ENCODE measurements around the gene UBXN1.

DNA sequence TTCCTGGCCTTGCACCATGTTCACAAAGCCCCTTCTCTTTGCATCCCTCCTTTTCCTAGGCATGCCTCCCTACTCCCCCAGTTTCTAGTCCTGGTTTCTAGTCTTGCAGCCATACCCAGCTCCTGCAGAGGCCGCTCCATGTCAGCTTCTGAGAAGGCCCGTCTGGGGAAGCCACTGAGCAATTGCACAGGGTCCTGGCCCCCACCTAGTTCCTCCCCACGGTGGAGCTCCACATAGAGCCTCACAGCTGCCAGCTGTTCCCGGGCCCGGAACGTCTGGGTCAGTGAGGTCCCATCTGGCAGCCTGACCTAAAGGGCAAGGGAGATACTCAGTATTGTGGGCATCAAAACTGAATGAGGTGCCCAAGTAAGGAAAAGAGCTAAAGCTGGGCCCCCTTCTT, 2.2 kb downstream of the UBXN1 start:
- TF ChIP-seq, protein P1, sequence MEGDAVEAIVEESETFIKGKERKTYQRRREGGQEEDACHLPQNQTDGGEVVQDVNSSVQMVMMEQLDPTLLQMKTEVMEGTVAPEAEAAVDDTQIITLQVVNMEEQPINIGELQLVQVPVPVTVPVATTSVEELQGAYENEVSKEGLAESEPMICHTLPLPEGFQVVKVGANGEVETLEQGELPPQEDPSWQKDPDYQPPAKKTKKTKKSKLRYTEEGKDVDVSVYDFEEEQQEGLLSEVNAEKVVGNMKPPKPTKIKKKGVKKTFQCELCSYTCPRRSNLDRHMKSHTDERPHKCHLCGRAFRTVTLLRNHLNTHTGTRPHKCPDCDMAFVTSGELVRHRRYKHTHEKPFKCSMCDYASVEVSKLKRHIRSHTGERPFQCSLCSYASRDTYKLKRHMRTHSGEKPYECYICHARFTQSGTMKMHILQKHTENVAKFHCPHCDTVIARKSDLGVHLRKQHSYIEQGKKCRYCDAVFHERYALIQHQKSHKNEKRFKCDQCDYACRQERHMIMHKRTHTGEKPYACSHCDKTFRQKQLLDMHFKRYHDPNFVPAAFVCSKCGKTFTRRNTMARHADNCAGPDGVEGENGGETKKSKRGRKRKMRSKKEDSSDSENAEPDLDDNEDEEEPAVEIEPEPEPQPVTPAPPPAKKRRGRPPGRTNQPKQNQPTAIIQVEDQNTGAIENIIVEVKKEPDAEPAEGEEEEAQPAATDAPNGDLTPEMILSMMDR (IDR thresholded peaks at IDR 0.05), result no peak
- no peak for TF ChIP-seq POLR2A (IDR thresholded peaks at IDR 0.05)

Data from thyroid gland (tissue), 4 donors.